Measurements from ENCODE around the gene LILRA6.
A peak's percentile ranks its signal among the peaks of the same experiment; 100 is the strongest.
"Not testable (repeated sequence)": the region's sequence is repeated elsewhere in the genome, so short reads cannot be mapped to it uniquely, and the experiment has no call there.

LILRA6 gene

DNA sequence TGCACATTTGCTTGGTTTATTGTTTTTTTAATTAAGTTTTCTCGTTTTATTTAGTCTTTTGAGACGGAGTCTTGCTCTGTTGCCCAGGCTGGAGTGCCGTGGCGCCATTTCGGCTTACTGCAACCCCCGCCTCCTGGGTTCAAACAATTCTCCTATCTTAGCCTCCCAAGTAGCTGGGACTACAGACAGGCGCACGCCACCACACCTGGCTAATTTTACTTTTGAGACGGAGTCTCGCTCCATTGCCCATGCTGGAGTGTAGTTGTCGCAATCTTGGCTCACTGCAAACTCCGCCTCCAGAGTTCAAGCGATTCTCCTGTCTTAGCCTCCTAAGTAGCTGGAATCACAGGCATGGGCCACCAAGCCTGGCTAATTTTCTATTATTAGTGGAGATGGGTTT, 40.6 kb downstream of the LILRA6 start:
- DNase-seq (ENCODE audit: extremely low read depth, low read depth): no peak
- H3K4me3 ChIP-seq (replicated peaks; ENCODE audit: low read depth, low read length): peak overlapping the region; percentile 97
- TF ChIP-seq, protein P1, sequence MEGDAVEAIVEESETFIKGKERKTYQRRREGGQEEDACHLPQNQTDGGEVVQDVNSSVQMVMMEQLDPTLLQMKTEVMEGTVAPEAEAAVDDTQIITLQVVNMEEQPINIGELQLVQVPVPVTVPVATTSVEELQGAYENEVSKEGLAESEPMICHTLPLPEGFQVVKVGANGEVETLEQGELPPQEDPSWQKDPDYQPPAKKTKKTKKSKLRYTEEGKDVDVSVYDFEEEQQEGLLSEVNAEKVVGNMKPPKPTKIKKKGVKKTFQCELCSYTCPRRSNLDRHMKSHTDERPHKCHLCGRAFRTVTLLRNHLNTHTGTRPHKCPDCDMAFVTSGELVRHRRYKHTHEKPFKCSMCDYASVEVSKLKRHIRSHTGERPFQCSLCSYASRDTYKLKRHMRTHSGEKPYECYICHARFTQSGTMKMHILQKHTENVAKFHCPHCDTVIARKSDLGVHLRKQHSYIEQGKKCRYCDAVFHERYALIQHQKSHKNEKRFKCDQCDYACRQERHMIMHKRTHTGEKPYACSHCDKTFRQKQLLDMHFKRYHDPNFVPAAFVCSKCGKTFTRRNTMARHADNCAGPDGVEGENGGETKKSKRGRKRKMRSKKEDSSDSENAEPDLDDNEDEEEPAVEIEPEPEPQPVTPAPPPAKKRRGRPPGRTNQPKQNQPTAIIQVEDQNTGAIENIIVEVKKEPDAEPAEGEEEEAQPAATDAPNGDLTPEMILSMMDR (IDR thresholded peaks at IDR 0.05; ENCODE audit: low read depth, low read length, missing control alignments): no peak

DNA sequence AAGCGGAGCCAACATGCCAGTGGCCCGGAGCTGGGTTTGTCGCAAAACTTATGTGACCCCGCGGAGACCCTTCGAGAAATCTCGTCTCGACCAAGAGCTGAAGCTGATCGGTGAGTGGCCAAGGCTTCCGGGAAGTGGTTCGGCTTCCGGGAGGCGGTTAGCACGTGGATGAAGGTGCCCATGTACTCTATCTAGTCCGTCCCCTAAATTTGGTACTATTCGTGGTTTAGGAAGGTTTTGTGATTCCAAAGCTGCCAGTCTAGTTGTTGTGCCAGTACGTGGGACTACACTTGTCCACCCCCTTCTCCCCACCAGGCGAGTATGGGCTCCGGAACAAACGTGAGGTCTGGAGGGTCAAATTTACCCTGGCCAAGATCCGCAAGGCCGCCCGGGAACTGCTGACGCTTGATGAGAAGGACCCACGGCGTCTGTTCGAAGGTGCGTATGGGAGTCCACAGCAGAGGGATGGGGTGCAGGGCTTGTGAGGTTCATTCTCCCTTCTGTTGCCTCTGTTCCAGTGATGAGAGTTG, 41.4 kb downstream of the LILRA6 start:
- H3K4me3 ChIP-seq (replicated peaks; ENCODE audit: low read depth, low read length): peak overlapping the region; percentile 97
- TF ChIP-seq, protein P1 (IDR thresholded peaks at IDR 0.05; ENCODE audit: low read depth, low read length, missing control alignments): no peak
- no peak for DNase-seq (ENCODE audit: extremely low read depth, low read depth)

DNA sequence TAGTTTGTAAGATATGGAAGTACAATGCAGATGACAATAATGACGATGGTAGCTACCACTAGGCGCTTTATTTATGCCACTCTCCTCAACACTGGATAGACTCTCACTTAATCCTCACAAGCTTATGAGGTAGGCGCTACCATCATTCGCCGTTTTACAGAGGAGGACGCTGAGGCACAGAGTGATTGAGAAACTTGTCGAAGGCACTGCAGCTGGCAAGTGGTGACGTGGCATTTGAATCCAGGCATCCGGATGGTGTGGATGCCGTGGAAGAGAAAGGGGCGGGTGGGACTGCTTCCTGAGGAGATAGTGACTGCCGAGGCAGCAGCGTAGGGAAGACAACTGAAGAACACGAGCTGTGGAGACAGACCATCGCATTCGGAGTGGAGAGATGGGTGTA, 43.2 kb downstream of the LILRA6 start:
- DNase-seq (ENCODE audit: extremely low read depth, low read depth): no peak
- H3K4me3 ChIP-seq (replicated peaks; ENCODE audit: low read depth, low read length): no peak overlapping the region
- TF ChIP-seq, protein P1 (IDR thresholded peaks at IDR 0.05; ENCODE audit: low read depth, low read length, missing control alignments): no peak

DNA sequence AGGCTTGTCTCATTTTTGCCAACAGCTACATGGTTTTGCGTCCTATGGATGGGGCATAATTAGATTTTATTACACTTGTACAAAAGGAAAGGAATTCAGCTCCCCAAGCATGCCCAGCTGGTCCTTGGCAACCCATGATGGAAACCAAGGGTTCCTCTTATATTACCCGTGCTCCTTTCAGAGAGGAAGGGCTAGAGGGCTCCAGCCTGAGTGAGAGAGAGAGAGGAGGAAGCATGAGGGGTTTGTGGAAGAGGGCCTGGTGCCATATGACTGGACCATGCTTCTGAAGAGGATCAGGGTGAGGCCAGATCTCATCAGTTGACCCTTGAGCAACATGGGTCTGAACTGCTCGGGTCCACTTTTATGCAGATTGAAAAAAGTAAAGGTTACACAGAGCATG, 45.5 kb downstream of the LILRA6 start:
- no peak overlapping the region for H3K4me3 ChIP-seq (replicated peaks; ENCODE audit: low read depth, low read length)
- TF ChIP-seq, protein P1 (IDR thresholded peaks at IDR 0.05; ENCODE audit: low read depth, low read length, missing control alignments): no peak
- no peak for DNase-seq (ENCODE audit: extremely low read depth, low read depth)

DNA sequence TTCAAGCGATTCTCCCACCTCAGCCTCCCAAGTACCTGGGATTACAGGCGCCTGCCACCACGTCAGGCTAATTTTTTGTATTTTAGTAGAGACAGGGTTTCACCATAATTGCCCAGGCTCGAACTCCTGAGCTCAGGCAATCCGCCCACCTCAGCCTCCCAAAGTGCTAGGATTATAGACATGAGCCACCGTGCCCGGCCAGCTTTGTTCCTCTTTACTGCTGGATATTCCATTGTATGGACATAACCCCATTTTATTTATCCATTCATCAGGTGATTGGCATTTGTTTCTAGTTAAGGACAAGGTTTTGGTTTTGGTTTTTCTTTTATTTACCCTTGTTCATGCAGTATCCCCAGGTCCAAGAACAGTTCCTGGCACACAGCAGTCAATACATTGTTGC, 46.1 kb downstream of the LILRA6 start:
- TF ChIP-seq, protein P1 (IDR thresholded peaks at IDR 0.05; ENCODE audit: low read depth, low read length, missing control alignments): no peak
- DNase-seq (ENCODE audit: extremely low read depth, low read depth): no peak
- H3K4me3 ChIP-seq (replicated peaks; ENCODE audit: low read depth, low read length): no peak overlapping the region

DNA sequence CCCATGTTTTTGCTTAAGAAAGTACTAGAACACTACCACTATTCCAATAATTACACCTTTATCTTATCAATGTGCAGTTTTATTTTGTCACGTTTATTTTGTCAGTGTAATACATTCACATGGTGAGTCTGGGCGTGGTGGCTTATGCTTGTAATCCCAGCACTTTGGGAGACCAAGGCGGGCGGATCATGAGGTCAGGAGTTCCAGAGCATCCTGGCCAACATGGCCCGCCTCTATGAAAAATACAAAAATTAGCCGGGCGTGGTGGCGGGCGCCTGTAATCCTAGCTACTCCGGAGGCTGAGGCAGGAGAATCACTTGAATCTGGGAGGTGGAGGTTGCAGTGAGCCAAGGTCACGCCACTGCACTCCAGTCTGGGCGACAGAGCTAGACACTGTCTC, 48.1 kb downstream of the LILRA6 start:
- DNase-seq (ENCODE audit: extremely low read depth, low read depth); H3K4me3 ChIP-seq (replicated peaks; ENCODE audit: low read depth, low read length): not testable (repeated sequence)

DNA sequence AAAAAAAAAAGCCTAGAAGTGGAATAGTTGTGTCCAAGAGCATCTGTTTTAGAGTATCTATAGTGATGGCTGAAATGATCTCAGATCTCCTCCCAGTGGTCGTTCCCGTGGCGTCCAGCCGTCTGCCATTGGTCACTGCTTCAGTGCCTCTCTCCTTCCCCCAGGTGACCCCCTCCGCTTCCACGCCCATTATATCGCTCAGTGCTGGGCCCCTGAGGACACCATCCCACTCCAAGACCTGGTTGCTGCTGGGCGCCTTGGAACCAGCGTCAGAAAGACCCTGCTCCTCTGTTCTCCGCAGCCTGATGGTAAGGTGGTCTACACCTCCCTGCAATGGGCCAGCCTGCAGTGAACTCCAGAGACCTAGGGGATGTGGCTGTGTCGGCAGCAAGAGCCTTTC, 49.6 kb downstream of the LILRA6 start:
- H3K4me3 ChIP-seq (replicated peaks; ENCODE audit: low read depth, low read length): no peak overlapping the region
- TF ChIP-seq, protein P1 (IDR thresholded peaks at IDR 0.05; ENCODE audit: low read depth, low read length, missing control alignments): no peak
- DNase-seq (ENCODE audit: extremely low read depth, low read depth): no peak

All from HFF-Myc (cell line).